Lung (tissue), 16 donors: Measurements from ENCODE around the gene GCHFR. TPM values are rescaled to one million over a fixed set of nuclear protein-coding genes. Genes with fewer than 3 reads are reported as not detected.

Experiments used
- ATAC-seq: fragments of 200-7000 bp; cut with Tn5 transposase; one replicate; pipeline ENCODE4 v1.9.1; 2020; ENCODE audit warnings: moderate number of reproducible peaks; ENCODE audit not compliant: insufficient read depth, low FRiP score
- DNase-seq, 3 donors: peaks; one replicate each; pipeline ENCODE4 v3.0.0-alpha.2; 2013 to 2017
- H3K27ac ChIP-seq, 2 donors: one replicate each; pipeline ENCODE4 v1.5.1; 2013; ENCODE audit warnings: mild to moderate bottlenecking in 2 of 2, moderate library complexity in 2 of 2, control low read depth in 1 of 2, inconsistent platforms in 1 of 2, low read depth in 1 of 2, low read length in 1 of 2
- H3K27me3 ChIP-seq, 3 donors: one replicate each; pipeline ENCODE4 v1.5.1; 2013; ENCODE audit warnings: low read length in 2 of 3; ENCODE audit not compliant: control insufficient read depth in 3 of 3, insufficient read depth in 3 of 3
- H3K36me3 ChIP-seq, 4 donors: one replicate each; pipeline ENCODE4 v1.5.1; 2013; ENCODE audit warnings: low read length in 4 of 4, mild to moderate bottlenecking in 1 of 4, moderate library complexity in 1 of 4; ENCODE audit not compliant: control insufficient read depth in 4 of 4, insufficient read depth in 4 of 4
- H3K4me1 ChIP-seq, 5 donors: one replicate each; pipeline ENCODE4 v1.5.1; 2013; ENCODE audit warnings: low read length in 5 of 5, mild to moderate bottlenecking in 2 of 5, moderate library complexity in 1 of 5; ENCODE audit not compliant: control insufficient read depth in 5 of 5, insufficient read depth in 5 of 5
- H3K4me3 ChIP-seq: one replicate; pipeline ENCODE4 v1.5.1; 2013; ENCODE audit warnings: mild to moderate bottlenecking, control low read depth, moderate library complexity
- H3K9ac ChIP-seq, 2 donors: one replicate each; pipeline ENCODE4 v1.5.1; 2013; ENCODE audit warnings: low read length in 2 of 2, control low read depth in 1 of 2; ENCODE audit not compliant: insufficient read depth in 1 of 2
- H3K9me3 ChIP-seq, 4 donors: one replicate each; pipeline ENCODE4 v1.5.1; 2013; ENCODE audit warnings: low read length in 3 of 4, mild to moderate bottlenecking in 1 of 4, moderate library complexity in 1 of 4; ENCODE audit not compliant: control insufficient read depth in 4 of 4, insufficient read depth in 3 of 4
- CTCF ChIP-seq: IDR thresholded peaks from 2 replicates; pipeline ENCODE4 v1.5.1; 2012; ENCODE audit warnings: mild to moderate bottlenecking; ENCODE audit errors: control extremely low read depth, extremely low read depth
- WGBS, 2 donors: extraction: QIAGEN DNeasy Blood & Tissue Kit; methylation state at CpG; one replicate each; pipeline ENCODE4 v1.1.7; 2013; 5-methylcytosine and 5-hydroxymethylcytosine counted together
- long read RNA-seq, 5 donors: transcript quantifications; one replicate each; lab custom pipeline, GENCODE V29; 2026
- polyA plus RNA-seq, 2 donors: library from polyadenylated mRNA; stranded (reverse); fragments of 200-250 nt; gene quantifications; one replicate each; pipeline ENCODE4 v1.2.1, GENCODE V29; 2013
- total RNA-seq, 2 donors: library from RNA; depleted of rRNA in 1 of 2; stranded (reverse); fragments of >200 nt in 1 of 2; gene quantifications; one replicate each; pipeline ENCODE4 v1.2.1, GENCODE V29; 2014 to 2021
- donor health status: control.
- donor health status: control.
- donor health status: Bipolar disorder and iron deficiency.
- donor health status: healthy.
- donor health status: DM: yes; HTN: yes; CAD: no.

The GCHFR gene
- total RNA-seq (10 to 100 TPM; 12.5 to 85.5 TPM), polyA plus RNA-seq (100 to 1,000 TPM in 1 of 2 donors, 10 to 100 TPM in 1; 53.8 to 125 TPM)
- long read RNA-seq, donor 1, transcript GCHFR-201 (3 exons, 777 nt): major isoform, 15 of 30 reads
- long read RNA-seq, donor 1, partial matches to known transcripts: 6 of 30 reads
- long read RNA-seq, donor 1, other reads (novel, unspliced or antisense): 6 of 30 reads
- long read RNA-seq, donor 2, transcript GCHFR-201 (3 exons, 777 nt): major isoform, 5 of 5 reads
- long read RNA-seq, donor 2, partial matches to known transcripts: 0 of 5 reads
- long read RNA-seq, donor 2, other reads (novel, unspliced or antisense): 0 of 5 reads
- long read RNA-seq, donor 3, transcript GCHFR-201 (3 exons, 777 nt): major isoform, 5 of 5 reads
- long read RNA-seq, donor 3, partial matches to known transcripts: 0 of 5 reads
- long read RNA-seq, donor 3, other reads (novel, unspliced or antisense): 0 of 5 reads
- long read RNA-seq, donor 4, transcript GCHFR-201 (3 exons, 777 nt): major isoform, 7 of 7 reads
- long read RNA-seq, donor 4, partial matches to known transcripts: 0 of 7 reads
- long read RNA-seq, donor 4, other reads (novel, unspliced or antisense): 0 of 7 reads
- long read RNA-seq, donor 5, transcript GCHFR-201 (3 exons, 777 nt): major isoform, 21 of 22 reads
- long read RNA-seq, donor 5, partial matches to known transcripts: 0 of 22 reads
- long read RNA-seq, donor 5, other reads (novel, unspliced or antisense): 0 of 22 reads

- peak within 1 kb of the TSS in 1 of 2 donors; percentile 72 for H3K9ac ChIP-seq
- H3K27me3 ChIP-seq: no peaks in the 10 kb centered on the region
- ATAC-seq: peak; percentile 86
- H3K4me3 ChIP-seq: peak within 1 kb of the TSS; percentile 46
- H3K9me3 ChIP-seq: no peaks in the 10 kb centered on the region
- WGBS, 2 donors: 1% methylated on average over 69 to 75 of the region's 75 CpGs
- H3K4me1 ChIP-seq: peaks cover 0 to 31% (median 0%) of the 10 kb centered on the region in 5 donors
- peaks cover 0 to 14% (median 0%) of the 10 kb centered on the region in 4 donors for H3K36me3 ChIP-seq
- no peak for TF ChIP-seq CTCF
- peak within 1 kb of the TSS in 1 of 2 donors; percentile 89 for H3K27ac ChIP-seq
- DNase-seq: peak; percentile 87
Measured at GRCh38 chr15:40763801-40764628, at the start of gene GCHFR. Gene GCHFR, plus strand, starts transcription at chr15:40764068. Its CDS starts 113 bp downstream, at chr15:40764181.

- Histone ChIP-seq H3K27ac (no peak overlapping the region), H3K4me1 (no peaks in the 10 kb centered on the region), H3K36me3 (peaks cover 0 to 6% (median 0%) of the 10 kb centered on the region in 4 donors), H3K27me3 (no peaks in the 10 kb centered on the region), H3K4me3 (no peak overlapping the region), H3K9ac (no peak overlapping the region), H3K9me3 (peaks cover 0 to 1% (median 0%) of the 10 kb centered on the region in 4 donors)
- DNase-seq (no peak), ATAC-seq (no peak)
- no peak for TF ChIP-seq CTCF
- whole genome bisulfite sequencing, 2 donors: 66 to 73% methylated on average over 2 of the region's 2 CpGs
Measured at GRCh38 chr15:40714144-40714543, 49.7 kb upstream of the GCHFR start.

- no peak overlapping the region for H3K4me3 ChIP-seq
- TF ChIP-seq CTCF: no peak
- no peaks in the 10 kb centered on the region for H3K4me1 ChIP-seq
- H3K36me3 ChIP-seq: peaks cover 0 to 3% (median 0%) of the 10 kb centered on the region in 4 donors
- DNase-seq (no peak), ATAC-seq (no peak)
- no peak overlapping the region for H3K9ac ChIP-seq
- no peaks in the 10 kb centered on the region for H3K27me3 ChIP-seq
- H3K27ac ChIP-seq: no peak overlapping the region
- peaks cover 0 to 1% (median 0%) of the 10 kb centered on the region in 4 donors for H3K9me3 ChIP-seq
- 87 to 88% methylated on average over 6 of the region's 6 CpGs for WGBS, 2 donors
Measured at GRCh38 chr15:40716165-40716564, 47.7 kb upstream of the GCHFR start.
